Stimulated activated naive CD8-positive, alpha-beta T cell treated with anti-CD3 and anti-CD28 coated beads, Interleukin-15, Interleukin-2, amounts not matched to agents 100 U/mL and 50 U/mL, for 24 hours (primary cell): ENCODE measurements around the gene HAND2.

Experiments
- ATAC-seq: fragments of 150-1000 bp; cut with Tn5 transposase; one replicate; pipeline ENCODE4 v1.10.0; 2021
- DNase-seq: peaks from one replicate; pipeline ENCODE4 v3.0.0; 2021

Gene HAND2

DNA sequence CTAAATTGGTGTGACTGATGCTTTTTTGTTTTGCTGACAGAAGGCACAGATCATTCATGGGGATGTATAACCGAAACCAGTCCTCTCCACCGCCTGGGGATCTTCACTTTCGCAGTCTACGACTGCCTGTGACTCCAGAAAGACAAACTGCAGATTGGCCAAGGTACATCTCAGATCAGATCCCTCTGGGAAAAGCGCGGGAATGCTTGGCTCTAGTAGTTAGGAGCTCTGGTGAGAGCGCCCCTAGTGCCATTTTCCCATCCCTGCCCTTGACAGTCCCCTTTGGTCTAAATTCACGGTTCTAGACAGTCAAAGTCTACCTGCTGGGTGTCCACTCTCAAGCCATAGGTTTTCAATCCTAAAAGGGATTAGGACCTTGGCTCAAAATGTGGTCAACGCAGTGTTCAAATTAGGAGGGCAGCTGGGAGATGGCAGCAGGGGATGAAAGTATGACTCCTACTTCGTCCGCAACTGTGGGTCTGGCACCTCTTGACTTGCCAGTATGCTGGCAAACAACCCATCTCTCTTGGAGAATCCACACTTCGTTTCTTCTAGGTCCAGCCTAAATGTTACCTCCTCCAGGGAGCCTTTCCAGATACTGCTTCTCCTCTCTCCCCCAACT is 6.9 kb upstream of the HAND2 start:
- ATAC-seq (no peak), DNase-seq (no peak)

DNA sequence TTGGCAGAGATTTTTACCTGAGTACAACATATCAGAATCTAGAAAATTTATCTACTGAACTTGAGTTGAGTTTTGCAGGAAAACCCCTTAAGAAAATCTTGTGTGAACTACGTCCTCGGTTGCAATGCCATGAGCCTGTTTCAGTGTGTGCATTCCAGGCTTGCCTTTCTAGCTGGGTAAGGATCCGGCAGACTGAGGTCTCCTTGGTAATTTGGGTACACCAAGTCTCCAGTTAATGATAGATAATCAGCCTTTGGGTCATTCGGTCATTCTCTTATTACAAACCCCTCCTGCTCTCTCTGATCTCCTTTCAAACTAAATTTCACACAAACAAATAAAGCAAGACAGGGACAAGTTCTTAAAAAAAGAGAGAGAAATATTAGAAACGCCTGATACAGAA is 5.9 kb upstream of the HAND2 start:
- no peak for ATAC-seq

DNA sequence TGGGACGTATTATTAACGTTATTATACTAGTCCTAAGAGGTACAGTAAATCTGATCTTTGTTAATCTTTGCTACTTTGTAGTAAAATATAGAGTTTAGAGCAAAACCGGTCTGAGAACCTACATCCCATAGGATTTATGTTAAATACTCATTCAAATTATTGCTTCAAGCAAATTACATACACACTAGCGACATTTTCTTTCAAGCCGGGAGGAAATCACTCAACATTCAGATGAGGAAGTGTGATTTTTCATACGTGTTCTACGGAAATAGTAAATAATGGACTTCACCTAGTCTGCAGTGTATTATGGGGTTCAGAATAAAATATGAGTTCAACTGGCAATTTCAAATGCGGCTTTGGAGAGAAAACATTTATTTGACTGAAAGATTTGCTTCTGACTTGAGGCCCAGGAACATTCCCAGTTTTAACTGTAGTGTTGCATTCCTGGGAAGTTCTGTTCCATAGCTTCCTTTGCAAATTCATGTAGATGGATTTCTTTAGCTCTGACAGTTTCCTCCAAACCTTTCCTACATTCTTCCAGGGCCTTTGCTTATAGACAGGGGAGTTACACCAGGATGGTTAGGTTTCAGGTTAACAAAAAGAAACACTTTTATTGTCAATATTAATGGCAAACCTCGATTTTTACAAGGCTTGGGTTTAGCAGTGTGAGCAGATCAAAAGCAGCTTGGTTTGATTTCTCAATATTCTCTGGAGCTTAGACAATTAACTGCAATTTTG is 5.3 kb upstream of the HAND2 start:
- no peak for DNase-seq
- ATAC-seq = no peak

More for the DNA sequence above, 5.9 kb upstream of the HAND2 start:
- no peak for DNase-seq

DNA sequence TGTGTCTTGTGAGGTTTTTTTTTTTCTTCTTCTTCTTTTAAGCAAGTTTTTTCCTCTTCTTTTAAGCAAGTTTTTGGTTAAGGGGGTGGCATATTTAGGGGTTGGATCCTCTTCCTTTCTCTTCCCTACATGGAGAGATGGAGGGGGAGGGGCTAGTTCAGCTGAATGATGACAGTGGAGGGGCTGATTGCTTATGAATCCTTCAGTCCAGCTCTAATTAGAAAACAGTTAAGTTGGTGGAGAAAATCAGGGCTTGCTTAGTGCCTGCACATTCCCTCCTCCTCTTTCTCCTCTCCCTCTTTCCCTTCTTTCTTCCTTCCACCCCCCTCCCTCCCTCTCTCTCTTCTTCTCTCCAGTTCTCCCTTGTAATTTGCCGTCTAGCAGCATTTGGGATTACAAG is 4.4 kb upstream of the HAND2 start:
- DNase-seq = no peak
- ATAC-seq = no peak

DNA sequence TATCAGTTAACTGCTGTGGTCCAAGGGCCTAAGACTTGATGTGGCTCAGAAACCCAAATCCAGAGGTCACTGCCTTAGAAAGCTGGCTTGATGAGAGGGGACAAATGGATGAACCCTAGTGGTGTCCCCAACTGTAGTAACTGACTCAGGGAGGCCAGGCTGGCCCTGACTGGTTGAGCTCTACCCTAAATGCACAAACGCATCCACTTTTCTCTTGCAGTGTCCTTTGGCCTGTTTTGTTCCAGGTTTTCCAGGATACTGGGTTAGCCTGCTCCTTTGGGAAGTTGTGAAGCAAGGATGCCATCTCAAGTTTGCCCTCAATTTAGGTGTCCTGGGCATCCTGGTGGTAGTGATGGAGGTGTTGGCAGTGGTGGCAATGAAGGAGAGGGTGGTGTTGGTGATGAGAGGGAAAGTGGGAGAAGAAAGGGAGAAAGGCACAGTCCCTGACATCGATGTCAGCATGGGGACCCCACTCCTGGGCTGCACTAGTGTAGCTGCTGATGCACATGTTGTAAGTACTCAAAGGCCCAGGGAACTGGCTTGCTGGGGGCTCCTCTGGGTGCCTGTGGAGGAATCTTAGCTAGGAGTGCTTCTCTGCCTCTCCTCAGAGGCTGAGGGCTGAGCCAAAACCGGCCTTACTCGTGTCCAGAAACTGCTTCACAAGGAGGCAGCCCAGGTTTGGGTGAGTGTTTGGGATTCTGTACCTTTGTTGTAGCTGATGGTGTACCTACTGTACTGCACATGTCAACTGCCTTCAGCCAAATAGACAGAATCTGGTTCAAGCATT is 2.9 kb upstream of the HAND2 start:
- ATAC-seq = no peak
- no peak for DNase-seq

DNA sequence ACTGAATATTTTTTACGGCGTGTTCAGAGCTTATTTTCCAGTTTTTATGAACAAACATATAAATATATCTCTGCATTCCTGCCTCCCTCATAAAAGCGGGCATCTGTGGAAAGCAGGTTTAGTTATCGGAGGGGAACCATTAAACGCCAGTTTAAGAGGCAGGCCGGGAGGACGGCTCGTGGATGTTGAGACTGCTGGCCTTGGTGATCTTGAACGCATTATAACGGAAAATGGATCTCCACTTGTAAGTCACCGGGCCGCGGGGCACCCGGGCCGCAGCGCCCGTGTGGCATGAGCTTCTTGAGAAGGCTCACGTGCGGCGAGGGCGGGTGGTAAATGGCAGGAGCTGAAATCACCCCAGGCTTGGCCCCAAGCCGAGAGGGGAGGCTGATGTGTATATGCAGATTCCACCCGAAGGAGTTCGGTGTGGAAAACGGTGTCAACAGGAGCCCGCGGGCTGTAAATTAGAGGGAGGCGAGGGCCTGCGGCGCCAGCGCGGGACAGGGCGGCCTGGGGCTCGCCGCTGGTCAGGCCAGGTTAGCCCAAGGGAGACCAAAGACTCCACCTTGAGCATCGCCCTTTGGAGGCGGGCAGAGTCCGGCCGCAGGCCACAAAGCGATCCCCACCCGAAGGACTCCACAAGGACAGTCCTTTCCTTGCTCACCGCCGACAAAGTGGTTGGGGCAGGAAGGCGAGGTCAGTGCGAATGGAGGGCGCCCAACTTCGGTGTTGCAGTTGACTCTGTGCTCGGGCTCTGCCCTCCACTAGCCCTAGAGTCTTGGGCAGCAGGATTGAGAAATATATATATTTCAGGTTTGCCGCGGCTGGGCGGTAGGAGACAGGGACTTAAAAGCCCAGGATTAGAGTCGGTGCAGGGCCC is 1.3 kb upstream of the HAND2 start:
- no peak for DNase-seq
- ATAC-seq = peak; percentile 11

DNA sequence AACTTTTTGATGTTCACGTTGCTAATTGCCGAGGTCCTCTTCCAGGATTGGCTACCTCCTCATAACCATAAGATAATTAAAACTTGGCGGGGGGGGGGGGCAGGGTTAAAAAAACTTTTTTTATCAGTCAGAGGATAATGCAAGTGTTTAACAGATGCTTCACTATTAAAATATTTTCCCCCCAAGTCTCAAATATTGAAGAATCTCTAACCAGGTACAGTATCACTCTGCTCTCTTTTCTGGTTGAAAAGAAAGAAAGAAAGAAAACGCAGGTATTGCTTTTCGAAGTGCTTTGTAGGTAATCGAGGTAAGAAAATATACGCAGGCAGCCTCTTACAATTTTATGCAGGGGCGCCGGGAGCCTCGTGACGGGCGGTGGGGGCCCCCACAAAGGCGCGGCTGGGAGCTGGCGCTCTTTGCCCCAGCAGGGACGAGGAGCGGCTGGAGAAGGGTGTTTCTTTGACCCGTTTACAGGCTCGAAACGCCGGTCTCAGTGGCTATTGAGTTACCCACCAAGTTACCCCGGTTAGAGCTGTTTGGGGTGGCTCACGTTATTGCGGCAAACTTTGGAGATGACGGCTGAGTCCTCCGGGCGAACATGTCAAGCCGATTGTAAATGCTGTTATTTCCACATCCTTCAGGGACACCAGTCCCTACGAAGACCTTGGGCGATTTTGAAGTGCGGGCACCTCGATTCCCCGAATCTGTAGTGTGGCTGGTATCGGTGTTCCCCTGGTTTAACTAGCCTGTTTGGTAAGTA is 477 bp upstream of the HAND2 start:
- ATAC-seq = no peak
- no peak for DNase-seq

DNA sequence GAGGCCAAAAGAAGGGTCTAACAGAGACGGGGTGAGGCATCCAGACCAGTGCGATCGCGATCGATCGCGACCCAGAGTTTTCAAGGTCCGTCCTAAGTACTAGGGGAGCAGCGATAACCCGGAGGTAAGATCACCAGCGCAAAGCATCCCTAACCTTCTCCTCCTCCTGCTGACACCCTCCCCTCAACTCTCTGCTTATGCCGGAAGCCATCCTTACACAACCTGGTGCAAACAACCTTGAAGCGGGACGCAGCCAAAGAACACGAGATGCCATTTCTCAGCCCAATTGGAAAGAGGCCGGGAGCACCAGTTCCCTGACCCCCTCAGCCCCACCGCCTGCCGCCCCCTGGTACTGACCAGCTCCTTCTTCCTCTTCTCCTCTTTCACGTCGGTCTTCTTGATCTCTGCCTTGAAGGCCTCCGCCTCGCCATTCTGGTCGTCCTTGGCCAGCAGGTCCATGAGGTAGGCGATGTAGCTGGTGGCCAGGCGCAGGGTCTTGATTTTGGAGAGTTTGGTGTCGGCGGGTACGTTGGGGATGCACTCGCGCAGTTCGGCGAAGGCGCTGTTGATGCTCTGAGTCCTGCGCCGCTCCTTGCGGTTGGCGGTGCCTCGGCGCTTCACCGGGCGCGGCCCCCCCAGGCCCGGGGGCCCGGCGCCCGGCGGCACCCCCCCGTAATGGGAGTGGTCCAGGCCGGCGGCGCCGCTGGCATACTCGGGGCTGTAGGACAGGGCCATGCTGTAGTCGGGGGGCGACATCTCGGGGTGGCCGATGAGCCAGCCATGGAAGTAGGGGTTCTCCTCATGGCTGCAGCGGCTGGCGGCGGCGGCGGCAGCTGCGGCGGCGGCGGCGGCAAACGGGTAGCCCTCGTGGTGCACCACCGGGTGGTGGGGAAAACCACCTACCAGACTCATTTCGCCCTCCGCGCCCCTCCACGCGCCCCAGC is 1.4 kb downstream of the HAND2 start:
- ATAC-seq (no peak), DNase-seq (no peak)

DNA sequence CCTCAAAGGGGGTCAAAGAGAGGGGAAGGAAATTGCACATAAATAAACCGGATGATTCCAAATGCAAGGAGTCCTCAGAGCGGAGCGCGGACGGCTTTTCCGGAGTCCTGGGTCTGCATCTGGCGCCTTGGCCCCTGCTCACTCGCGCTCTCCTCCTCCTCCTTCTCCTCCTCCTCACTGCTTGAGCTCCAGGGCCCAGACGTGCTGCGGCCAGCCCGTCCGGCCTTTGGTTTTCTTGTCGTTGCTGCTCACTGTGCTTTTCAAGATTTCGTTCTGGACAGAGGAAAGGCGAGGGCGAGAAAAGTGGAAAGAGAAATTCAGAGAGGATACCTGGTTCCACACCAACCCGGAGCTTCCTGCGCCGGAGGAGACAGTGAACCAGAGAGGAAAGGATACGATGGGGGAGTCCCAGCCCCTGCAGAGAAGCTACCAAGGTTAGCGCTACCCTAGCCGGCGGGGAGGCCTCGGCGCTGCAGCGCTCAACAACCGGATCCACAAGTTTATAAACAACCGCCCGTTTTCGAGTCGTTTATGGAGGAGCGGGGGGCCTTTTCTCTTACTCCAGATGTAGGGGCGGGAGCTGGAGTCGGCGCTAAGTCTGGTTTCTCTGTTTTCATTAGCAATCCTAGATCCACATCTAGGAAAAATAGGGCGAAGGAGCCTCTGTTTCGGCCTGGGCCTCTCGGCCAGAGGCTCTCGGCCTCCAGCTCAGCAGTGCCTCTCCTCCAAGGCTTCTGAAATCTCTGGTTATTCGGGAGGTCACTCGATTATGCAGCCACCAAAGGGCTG is 2.7 kb downstream of the HAND2 start:
- DNase-seq = no peak

DNA sequence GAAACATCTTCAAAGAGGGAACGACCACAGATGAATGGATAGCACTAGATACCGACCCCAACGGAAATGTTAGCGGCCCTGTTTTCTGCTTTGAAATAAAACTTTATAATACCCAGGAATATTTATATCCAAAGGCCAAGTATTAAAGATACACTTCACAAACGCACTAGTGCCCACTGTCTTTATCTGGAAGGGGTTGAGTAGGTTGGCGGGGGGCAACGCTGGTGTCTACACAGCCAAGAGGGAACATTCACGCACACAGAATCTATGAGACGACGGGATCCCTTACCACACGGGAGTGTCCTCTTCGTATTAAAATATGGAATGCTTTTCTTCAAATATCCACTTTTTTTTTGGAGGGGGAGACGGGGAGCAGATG is 3.3 kb downstream of the HAND2 start:
- no peak for ATAC-seq

More for the DNA sequence above, 2.7 kb downstream of the HAND2 start:
- no peak for ATAC-seq

DNA sequence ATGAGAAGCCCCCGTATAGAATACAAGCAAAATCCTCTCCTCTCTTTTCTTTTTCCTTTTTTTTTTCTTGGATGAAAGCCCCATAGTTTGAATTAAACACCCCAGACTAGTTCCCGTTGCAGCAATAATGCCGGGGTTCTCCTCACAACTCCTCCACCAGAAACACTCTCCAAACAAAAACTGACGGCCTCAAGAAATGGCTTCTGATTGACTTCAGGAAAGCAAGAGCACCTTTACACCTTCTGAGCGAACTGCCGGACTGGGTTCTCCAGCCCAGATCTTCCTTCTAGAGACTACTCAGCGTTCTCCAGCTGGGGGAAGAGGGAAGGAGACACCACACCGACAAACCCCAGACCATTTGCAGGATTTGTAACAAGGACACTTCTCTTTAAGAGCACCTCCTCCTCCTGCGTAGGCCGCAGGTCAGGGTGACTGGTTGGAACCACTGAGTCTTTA is 4.0 kb downstream of the HAND2 start:
- ATAC-seq (no peak), DNase-seq (no peak)

More for the DNA sequence above, 3.3 kb downstream of the HAND2 start:
- DNase-seq = no peak

DNA sequence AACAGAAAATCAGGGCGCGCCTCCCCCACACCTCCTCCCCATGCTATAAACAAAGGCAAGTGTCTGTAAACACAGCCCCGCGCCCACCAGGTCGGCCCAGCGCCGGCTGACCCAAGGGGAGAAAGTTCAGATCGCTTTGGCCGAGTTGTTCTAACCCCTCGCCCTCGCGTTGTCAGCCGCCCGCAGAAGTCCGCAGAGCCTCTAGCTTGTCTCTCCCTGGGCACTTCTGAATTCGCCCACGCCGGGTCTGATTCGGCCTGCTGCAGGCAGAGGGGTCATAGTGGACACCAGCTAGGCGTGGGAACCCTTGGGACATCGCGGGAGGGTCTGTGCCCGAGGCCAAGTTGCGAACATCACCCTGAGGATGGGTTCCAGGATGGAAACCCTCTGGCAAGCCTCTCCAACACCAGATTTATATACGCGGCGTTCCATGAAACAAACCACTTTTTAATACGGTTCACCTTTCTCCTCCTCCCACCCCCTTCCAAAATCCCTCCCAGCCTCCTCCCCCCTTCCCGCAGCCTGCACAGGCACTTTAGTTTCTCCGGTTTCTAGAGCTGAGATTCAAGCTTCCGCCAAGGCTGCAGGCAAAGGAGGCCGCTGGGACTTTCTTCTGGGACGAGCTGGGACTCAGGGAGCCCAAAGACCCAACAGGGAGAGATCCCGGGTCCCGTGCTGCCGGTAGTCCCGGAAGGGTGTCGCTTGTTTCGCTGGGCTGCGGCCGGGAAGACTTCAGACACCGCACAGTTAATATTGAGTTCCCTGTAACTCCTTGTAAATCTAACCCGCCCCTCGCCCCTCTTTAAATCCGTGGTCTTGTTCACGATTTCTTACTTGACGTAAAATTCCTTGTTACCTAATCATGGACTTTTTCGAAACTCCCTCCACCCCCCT is 4.7 kb downstream of the HAND2 start:
- no peak for ATAC-seq
- DNase-seq = no peak

DNA sequence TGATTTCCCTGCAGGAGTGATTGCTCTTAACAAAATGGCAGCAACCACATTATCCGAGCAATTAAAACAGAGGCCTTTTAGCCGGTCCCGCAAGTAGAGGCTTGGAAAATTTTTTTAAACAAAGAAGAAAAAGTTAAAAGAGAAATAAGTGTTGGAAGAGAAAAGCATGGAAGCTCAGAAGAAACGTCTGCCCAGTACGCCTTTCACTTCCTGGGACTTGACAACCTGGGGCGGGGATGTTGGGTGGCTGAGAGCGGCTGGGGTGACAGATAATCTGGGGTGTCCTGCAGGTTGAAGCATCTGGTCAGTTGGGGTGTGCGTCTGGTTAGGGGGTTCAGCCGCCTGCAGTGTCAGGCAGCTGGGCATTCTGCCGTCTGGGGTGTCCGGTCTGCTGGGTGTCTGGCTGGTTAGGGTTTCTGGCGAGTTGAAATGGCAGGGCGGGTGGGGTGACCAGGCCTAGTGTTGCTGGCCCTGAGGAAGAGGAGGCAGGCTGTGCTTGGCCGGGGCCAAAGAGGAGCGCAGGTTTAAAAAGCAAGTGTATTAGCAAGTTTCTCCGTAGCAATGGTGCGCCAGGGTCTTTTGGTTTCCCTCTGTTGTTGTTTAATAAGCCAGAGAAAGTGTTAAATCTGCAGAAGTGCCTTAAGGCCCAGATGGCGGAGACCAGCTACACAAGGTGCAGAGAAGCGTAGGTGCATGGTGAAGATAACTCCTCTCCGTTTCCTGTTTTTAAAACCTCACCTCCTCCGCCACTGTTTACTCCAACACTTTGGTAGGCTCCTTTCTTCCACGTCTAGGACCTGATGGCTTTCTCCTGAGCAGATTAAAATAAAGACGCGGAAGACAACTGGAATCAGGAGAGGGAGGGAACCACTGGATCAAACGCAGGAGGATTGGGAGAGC is 5.6 kb downstream of the HAND2 start:
- no peak for DNase-seq
- ATAC-seq = no peak

DNA sequence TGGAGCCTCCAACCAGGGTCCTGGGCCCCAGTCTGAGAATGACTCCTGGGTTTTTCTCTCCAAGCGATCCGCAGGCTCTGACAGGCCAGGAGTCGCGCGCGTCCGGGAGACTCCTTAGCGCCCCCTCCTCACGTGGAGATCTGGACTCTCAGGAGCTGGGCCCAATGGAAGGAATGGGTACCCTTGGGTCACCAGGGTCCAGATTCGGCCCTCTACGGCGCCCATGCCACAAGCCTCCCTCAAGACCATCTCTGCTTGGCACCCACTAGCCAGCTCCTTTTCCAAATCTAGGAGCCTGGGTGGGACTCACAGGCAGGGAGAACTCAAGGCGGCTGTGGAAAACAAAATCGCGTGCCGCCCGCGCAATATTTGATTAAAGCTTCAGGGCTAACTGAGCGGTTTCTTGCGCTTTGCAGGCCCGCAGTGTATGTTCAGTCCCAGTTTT is 7.1 kb downstream of the HAND2 start:
- DNase-seq (no peak), ATAC-seq (no peak)

DNA sequence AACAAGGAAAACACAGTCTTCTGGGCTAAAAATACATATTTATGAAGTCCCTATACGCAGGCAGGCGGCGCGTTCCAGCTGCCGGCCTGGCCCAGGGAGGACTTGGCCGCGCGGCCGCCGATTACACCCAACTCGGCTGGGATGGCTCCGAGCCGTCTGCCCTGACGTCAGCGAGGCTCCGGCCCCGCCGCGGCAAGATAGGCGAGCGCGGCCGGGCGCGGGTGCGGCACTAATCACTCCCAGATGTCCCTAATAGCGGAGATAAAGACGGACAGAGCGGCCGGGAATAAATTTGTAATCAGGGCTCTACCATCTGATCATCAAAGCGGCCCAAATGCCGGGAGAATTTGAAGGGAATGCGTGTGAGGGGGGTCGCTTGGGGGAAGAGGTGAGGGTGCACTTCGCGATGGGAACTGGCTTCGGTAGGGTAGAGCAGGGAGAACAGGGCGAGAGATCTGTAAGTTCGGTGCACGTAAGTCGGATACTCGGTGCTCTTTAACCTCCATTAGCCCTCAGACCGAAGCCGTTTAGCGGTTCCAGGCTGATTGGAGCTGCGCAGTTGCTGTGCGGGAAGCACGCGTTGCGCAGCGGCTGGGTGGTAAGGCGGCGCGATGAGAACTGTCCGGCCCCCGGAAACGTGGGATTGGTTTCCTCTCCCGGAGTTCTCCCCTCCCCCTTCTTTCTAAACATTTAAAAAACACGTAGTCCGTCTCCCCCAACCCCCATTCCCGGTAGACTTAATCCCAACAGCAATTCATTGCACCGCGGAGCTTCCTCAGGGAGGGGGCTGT is 7.7 kb downstream of the HAND2 start:
- ATAC-seq = no peak
- DNase-seq = no peak

DNA sequence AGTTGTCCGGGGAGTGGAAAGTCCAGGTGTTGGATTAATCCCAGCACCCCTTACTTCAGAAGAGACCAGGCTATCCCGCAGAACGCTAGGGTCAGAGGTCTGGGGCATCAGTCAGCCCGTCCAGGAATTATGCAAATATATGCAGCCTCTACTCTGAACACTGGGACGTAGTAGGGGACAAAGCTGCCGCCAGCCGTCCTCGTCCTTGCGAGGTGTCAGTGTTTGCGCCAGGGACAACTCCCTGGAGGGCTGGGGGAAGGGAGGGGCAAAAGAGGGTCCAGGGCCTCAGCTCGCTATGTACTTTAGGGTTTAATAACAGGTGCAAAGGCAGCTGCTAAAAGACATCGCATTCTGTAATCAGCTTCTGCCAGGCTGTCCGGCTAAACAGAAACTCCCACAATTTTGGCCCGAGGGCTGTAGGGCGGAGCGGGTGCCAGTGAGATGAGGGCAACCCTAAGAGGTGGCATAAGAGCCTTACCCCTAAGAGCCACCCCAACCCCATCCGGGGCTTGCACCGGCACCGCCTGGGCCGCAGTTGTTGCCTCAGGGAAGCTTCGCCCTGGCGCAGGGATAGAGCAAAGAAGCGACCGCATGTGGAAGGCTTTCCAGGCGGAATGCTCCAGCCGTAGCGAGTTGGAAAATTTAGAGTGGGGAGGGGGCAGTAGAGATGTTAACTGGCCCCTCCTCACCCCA is 8.4 kb downstream of the HAND2 start:
- no peak for ATAC-seq

More for the DNA sequence above, 8.4 kb downstream of the HAND2 start:
- no peak for DNase-seq
